Measurements from ENCODE around the gene ETS1.

Gene ETS1

DNA sequence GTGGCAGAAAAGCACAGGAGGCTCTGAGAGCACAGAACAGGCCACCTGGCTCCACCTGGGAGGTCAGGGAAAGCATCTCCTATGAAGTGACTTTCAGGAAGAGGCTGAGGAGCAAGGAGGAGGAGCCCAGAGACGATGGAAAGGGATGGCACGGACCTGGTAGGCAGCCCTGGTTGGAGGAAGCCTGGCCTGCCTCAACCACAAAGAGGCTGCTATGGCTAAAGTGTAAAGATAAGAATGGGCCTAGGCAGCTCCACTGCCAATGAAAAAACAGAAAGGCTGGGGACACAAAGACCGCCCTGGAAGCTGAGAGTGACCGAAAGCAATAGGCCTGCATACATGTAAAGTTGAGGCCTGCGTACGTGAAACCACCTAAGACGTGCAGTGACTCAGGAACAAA lies 31.2 kb upstream of the ETS1 start:
- DNase-seq: no peak

DNA sequence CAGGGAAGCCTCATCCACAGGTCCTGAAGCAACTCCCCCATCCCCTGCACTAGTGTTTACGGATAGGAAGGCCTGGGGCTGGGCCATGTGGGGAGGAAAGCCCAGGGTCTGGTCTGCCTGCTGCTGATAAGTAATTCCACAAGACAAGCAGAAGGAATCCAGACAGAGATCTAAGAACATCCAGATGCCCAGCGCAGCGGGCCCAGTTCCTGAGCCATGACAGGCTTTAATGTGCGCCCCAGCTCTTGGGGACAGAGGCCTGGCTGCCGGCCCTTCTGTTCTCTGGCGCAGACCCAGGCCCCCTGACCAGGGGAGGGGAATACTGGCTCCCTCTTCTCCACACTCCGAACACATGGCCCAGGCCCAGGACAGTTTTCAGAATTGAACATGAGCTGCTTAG lies 28.8 kb upstream of the ETS1 start:
- no peak for DNase-seq

DNA sequence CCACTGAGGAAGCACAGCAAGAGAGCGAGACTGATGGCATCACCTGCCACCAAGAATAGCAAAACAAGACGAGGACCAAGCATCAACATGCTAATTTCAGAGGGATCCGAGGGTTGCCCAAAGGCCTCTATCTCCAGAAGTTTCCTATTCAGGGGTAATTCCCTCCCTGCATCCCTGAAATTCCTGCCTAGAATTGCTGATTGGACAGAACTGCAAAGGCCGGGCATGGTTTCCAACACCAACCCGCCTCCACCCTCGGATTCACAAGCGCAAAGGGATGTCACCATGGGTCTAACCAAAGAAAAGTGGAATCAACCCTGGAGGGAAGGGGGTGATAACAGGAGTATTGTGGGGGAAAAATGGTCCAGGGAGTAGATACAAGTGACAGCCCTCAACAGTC lies 28.3 kb upstream of the ETS1 start:
- no peak for DNase-seq

DNA sequence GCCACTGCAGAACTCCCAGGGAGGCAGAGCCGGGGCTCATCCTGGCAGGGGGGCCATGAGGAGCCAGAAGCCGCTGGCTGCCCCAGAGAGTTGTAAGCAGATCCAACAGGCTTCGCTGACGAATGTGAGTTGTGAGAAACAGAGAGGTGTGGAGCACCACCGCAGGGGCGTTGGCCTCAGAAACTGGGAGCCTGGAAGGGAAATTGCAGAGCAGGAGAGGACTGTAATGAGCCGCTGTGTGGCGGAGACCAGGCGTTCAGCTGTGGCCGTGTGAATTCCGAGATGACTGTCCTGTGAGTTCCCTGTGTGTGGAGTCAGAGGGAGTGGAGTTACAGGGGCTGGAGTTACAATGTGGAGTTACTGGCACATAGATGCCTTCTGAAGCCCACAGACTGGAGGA lies 27.7 kb upstream of the ETS1 start:
- DNase-seq: no peak

DNA sequence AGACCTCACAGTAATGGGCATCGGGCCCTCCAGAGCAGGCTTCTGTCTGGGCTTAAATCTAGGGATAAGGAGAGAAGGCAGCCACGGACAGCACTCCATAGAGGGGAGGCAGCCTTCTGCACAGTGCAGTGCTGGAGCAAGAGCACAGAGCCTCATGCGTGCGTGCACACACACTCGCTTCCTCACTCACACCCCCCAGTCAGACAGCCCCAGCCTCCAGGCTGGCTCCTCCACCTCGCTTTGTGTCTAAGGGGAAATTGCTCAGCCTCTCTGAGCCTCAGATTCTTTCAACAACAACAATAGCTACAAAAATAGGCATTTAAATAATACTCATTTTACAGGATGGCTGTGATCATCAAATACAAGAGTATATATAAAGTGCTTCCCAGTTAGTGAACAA lies 26.7 kb upstream of the ETS1 start:
- no peak for DNase-seq

DNA sequence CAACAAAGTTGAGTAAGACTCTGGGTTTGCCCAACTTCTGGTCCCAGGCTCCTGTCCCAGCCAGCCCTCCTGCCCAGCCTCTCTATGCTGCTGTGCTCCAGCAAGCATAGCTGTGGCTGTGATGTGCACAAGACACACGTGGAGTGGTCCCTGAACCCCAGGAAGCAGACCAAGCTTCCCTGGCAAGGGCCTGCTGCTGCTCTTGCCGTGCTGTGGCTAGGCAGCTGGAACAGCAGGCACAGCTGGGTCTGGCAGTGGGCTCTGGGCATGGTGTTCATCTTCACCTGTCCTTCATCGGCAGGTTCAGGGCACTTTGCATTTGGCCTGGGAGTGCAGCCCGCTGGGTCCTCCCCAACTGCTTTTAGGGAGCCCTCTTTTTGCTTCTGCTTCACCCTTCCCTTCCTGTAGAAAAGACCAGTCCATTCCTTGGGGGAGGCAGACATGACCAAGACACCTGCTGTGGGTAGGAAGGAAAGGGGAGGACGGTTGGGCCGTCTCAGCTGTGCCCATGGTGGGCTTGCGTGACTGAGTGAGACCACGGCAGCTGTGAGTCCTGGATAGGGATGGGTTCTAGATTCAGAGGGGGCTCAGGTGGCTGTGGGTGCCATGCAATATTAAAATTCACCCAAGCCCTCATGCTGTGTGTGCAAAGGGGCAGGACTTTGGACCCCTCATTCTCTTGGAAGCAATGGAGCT lies 26.1 kb upstream of the ETS1 start:
- no peak for DNase-seq

DNA sequence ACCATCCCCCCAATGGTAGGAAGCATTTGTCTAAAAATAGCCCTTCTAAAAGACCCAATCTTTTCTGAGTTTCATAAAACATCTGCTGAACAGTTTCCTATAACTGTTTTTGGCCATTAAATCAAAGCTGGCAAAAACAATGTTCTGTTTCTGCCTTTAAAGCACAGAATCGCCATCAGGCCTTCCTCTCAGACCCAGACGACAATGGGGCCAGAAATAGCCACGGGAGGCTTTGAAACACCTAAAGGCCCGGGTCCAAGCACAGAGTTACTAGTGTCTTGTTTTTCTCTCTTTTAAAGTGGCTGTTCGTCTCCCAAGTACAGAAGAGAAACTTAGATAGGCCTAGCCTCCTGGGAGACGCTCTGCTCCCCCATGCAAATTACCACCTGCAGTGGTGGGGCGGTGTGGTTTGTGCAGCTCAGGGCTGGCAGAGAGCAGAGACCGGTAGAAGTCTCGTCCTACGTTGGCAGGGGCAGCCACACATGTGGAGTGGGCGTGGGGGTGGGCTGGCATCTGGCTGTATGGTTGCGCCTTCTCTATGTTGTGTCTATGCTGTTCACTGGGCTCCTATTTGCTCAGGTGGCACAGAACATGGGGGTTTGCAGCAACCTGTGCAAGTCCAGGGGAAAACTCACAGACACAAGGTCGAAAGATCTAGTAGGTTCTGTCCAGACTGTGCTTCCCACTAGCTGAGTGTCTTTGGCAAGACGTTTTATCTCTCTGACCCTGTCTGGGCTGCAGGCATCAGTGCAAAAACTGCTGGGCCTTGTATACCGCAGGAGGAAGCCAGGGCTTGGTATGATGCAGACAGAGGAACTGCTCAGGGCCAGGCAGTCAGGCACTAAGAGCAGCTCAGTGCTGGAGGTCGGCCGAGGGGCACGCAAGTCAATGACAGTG lies 23.6 kb upstream of the ETS1 start:
- peak; percentile 81 for DNase-seq

DNA sequence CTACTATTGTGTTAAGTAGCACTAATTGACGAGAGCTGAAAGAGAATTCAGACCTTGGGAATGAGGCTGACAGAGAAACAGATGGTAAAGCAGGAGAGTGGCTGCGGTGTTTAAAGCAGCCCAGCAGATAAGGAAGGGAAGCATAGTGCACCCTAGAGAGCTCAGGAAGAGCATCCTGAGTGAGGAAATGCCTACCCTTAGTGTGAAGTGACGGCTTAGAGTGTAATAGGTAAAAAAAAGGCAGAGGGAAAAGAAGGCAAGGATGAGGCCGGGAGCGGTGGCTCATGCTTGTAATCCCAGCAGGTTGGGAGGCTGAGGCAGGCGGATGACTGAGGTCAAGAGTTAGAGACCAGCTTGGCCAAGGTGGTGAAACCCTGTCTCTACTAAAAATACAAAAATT lies 22.4 kb upstream of the ETS1 start:
- DNase-seq: no peak

DNA sequence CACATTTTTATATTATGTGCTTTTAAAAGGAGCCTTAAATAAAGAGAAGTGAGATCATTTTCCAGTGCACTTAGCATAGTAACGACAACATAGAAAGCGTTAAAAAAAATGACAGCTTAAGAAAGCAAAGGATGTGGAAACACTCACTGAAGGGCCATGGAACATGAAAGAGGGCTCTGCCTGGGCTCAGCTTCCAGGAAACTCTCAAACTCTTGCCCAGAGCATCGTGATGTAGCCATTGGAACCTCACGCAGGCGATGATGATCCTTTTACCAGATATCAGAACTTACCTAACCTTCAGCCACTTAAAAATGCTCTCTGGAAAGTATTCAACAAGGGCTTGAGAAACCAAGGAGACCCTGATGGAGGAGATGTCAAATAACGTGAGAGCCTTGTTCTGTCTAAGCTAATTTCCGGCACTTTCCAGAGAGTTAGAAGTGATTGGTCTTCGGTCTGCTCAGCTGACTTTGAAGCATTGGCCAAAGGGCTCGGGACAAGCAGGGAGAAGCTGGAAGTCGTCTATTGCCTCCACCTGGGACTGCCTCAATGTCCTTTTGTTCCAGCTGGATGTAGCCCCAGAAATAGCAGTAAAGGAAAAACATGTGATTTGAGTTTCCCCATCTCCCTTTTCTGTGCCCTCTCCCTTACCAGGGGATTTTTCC lies 21.5 kb upstream of the ETS1 start:
- no peak for DNase-seq

DNA sequence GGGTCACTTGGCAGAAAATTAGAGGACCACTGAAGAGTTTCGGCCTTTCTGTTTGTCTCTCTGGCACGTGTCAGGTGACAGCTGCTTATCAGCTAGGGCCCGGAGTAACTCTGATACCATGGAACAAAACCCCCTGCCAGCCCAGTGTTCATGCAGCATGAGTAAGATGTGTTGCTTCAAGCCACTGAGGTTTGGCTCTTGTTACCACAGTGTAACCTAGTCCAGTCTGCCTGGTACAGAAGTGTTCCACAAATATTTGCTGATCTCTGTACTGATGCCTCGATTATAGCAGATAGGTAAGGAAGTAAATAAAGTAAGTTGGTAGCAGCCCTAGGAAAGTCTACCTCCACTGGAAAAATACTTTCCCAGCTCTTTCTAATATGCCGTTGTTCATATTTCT lies 20.5 kb upstream of the ETS1 start:
- no peak for DNase-seq

DNA sequence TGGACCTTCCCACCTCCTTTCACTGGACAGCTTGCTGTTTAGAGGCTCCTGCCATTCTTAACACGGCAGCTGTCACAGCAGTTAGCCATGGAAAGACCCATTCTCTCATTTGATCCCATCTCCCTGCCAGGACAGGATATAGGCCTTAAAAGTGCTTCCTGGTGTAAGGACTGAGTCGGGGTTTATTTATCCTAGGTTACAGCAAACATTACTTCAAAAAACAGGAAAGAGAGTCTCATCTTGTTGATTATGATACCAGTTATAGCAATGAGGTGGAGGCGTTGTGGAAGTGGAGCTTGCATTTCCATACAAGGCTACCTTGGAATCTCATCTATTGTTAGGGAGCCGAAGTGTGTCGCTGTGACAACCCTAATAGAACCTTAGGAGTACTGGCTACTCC lies 17.4 kb upstream of the ETS1 start:
- no peak for DNase-seq

DNA sequence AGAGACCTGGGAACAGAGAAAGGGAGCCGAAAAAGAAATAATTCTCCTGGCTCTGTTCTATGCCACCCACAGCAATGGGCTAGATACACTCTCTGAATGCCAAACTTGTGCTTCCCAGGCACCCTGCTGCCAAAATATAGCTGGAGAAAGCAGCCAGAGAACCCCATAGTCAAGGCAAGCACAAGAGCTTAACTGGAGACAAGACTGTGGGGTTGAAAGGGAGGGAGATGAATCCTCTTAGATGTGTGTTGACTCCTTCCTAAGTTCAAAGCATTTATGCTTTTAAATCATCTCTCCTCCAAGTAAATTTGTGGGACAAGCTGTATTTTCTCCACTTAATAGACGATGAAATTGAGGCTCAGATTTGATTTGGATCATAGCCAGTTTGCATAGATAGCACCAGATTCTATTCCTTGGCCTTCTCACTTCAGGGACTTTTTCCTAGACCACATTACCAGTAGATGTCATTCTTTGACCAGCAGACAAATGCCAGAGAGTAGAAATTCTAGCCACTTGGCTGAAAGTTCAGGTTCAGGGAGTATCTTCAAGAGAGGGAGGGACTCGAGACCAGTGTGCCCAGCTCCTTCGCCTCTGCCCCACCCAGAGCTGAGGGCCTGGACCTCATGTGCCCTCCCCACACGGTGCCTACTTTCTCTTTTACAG lies 16.5 kb upstream of the ETS1 start:
- DNase-seq: no peak

DNA sequence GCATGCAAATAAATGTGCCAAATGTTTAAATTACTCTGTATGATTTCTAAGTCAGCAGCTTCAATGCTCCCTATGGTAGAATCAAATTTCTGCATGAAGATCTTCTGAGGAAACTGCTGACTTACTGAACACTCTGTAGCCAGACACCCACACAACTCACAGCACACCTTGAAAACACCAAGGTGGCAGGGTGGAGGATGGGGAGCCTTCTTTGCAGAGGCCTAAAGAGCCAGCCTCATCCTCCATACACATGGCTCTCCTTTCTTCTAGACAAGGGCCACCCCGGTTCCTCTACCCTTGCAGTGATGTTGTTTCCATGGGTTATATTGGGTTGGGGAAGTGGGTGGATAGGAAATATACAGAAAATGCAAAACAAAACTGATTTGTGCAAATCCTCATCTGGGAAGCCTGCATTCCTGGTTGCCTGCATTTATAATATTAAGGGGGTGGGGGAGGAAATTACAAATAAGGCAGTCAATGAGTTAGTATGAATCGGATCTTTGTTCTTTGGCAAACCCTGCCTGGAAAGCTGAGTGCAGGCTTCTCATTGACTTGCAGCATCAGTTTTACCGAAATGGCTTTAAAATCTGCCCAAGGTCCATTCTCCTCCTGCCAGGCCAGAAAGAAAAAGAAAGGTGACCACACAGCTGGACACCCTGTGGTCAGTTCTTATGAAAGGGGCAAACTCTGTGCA lies 15.8 kb upstream of the ETS1 start:
- DNase-seq: no peak

DNA sequence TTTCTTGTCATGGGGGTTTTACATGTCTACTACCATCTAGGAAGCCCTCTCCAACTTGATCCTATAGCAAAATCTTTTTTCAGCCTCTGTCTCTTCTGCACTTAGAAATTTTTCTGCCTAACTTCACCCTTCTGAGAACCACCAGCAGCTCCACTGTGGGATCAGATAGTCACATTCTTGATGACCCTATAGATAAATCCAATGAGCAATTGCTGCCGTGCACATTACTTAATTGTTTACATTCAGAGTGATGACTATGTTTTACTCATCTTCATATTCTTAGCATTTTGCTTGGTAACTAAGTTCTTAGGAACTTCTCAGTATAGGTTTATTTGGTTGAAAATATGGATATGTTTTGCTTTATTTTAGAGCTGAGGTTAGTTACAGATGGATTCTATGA lies 12.4 kb upstream of the ETS1 start:
- DNase-seq: no peak

DNA sequence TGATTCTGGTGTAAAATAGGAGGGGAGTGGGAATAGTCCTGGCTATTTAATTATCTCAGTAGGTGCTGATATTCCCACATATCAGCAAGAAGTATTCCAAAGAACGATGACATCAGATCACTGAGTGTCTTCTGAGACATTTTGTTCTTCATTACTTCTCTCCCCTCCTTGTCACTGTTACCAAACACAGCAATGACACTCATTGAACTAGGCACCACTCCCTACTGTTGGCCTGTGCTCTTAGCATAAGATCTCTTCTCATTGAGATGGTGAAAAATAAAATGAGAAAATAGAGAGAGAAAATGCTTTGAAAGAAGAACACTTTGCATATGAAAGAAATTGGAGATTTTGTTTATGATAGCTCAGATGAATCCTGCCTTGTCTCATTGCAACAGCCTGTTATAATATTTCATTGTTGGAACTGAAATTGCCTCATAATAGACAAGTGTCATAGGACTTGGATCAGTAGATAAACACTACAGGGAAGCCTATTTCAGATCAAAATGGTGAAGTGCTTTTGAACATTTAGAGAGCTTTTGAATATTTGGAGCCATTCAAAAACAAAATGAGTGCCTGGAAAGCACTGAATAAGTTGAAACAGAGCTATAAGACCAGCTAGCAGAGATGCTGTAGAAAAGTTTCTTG lies 11.3 kb upstream of the ETS1 start:
- DNase-seq: no peak

DNA sequence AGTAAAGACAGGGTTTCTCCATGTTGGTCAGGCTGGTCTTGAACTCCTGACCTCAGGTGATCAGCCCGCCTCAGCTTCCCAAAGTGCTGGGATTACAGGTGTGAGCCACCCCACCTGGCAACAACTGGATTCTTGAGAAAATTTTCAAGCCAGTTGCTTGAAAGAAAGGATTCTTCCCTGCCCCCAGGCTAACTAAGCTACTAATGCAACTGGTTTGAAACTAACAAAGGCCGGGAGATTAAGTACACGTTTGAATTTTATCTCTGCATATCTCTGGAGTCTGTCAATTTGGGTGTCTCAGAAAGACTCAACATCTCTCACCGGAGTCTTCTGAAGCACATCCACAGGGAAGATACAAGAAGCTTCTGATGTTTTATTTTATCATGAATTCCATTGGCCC lies 10.7 kb upstream of the ETS1 start:
- DNase-seq: no peak

DNA sequence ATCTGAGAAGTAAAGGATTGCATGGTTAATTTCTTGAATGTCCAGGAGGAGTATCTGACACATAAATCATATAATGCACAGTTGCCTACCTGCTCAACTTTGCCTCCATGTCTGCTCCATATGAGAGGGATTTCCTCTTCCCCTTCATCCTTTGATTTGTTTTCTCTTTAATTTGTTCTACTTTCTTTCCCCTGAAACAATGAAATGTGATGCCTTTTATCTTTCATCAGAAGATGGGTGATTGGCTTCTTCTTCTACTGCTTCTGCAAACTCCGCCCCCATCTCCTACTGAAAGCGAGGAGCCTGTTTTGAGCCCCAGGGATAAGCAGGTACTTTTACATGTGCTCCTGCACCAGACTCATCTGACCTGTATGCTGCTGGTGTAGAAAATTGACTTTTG lies 9.9 kb upstream of the ETS1 start:
- DNase-seq: no peak

DNA sequence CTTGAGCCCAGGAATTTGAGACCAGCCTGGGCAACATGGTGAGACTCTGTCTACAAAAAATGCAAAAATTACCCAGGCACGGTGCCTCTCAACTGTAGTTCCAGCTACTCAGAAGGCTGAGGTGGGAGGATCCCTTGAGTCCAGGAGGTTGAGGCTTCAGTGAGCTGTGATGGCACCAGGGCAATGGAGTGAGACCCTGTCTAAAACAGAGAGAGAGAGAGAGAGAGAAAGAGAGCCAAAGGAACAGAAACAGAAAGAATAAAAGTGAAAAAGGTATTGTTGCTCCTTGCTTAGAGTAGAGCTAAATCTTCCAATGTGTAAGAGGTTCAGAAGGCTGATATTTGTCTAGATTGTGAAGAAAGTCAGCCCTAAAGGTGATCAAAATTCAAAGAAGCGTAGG lies 8.9 kb upstream of the ETS1 start:
- DNase-seq: no peak

DNA sequence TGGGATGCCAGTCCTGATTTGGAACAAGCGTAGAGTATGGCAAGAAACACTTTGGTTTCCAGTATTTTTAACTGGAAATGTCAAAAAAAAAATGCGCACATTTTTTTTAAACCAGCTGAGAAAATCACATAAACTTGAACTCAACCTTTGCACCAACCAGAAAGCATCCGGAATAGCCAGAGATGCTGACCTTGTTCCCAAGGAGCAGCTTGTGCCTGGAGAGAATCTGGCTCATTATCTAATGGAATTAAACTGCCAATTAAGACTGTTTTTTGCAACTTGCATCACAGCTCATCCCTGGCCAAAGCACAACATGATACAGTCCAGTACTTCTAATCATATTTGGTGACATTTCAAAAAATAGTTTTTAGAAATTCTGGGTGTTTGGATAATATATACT lies 8.4 kb upstream of the ETS1 start:
- DNase-seq: no peak

DNA sequence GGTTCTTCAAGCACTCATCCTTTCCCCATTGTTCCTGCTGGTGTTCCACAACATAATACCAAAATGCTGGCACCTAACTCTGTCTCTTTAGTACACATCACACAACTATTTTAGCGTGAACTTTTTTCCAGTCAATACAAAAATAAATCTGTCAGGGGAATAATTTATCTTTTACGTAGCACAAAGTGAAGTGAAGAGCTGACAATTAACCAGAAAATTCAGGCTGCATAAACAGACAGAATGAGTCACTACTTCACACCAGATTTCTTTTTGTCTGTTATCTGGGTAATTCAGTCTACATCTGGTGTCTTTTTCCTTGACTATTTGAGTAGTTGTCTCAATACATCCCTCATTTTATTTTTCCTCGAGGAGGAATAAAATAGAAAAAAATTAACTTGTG lies 7.9 kb upstream of the ETS1 start:
- DNase-seq: no peak

DNA sequence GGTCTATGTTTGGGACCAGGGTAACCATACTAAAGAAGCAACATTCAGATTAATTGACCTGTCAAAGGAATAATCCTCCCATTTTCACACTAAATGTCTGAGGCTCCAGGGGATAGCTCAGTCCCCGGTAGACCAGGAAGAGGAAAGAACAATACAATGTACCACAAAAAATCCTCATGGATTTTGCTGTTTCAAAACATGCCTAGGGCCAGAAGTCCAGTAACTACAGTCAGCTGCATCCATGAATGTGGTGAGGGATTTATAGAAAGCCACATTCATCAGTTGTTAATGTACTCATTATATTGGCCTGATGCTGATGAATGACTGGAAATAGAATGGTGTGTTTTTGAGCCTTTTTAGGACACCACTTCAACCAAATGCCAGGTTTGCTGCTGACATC lies 6.9 kb upstream of the ETS1 start:
- DNase-seq: no peak

DNA sequence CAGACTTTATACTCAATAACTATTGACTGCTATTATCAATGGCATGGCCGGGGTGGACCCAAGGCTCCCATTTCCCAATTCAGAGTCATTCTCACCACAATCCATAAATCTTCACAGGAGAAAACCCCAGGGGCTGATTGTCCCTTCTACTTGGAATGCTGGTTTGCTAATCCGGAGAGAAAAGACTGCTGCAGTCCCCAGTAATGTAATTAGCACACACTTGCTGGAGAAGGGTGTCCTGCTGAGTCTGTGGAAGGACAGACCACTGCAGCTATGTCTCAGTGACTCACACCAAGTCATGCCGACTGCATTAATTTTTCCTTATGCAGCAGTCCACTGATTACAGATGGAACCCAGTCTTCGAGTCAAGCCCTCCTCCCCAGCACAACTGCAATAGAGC lies 5.9 kb upstream of the ETS1 start:
- no peak for DNase-seq

Data from activated CD8-positive, alpha-beta memory T cell treated with anti-CD3 and anti-CD28 coated beads for 24 hours (primary cell).